Mucosa of rectum (tissue), 2 donors: ENCODE data around the gene PSG4.
"Not testable (repeated sequence)": the region's sequence is repeated elsewhere in the genome, so short reads cannot be mapped to it uniquely, and the experiment has no call there.

ENCODE experiments used
- H3K27ac ChIP-seq, 2 donors: one replicate each; pipeline ENCODE4 v1.7.0; 2013; ENCODE audit warnings: inconsistent platforms in 2 of 2, low read depth in 2 of 2, low read length in 2 of 2
- H3K27me3 ChIP-seq, 2 donors: one replicate each; pipeline ENCODE4 v1.7.0; 2013; ENCODE audit warnings: low read length in 2 of 2; ENCODE audit not compliant: control insufficient read depth in 2 of 2, insufficient read depth in 2 of 2
- H3K36me3 ChIP-seq, 2 donors: one replicate each; pipeline ENCODE4 v1.7.0; 2013; ENCODE audit warnings: low read length in 2 of 2; ENCODE audit not compliant: control insufficient read depth in 2 of 2, insufficient read depth in 2 of 2
- H3K4me1 ChIP-seq, 2 donors: one replicate each; pipeline ENCODE4 v1.7.0; 2013; ENCODE audit warnings: low read length in 2 of 2, mild to moderate bottlenecking in 1 of 2; ENCODE audit not compliant: control insufficient read depth in 2 of 2, insufficient read depth in 2 of 2
- H3K4me3 ChIP-seq, 2 donors: one replicate each; pipeline ENCODE4 v1.7.0; 2013; ENCODE audit warnings: low read length in 2 of 2
- H3K9ac ChIP-seq, 2 donors: one replicate each; pipeline ENCODE4 v1.7.0; 2013; ENCODE audit warnings: low read length in 2 of 2, low read depth in 1 of 2, mild to moderate bottlenecking in 1 of 2
- H3K9me3 ChIP-seq, 2 donors: one replicate each; pipeline ENCODE4 v1.7.0; 2013; ENCODE audit warnings: low read length in 2 of 2; ENCODE audit not compliant: control insufficient read depth in 2 of 2
- donor health status: healthy.
- donor health status: Normal muscosa, but diverticular disease.

The PSG4 gene

GRCh38 chr19:43226986-43227385 is 21.5 kb upstream of the PSG4 start:
- H3K4me3 ChIP-seq, H3K36me3 ChIP-seq, H3K27ac ChIP-seq, H3K4me1 ChIP-seq, H3K9me3 ChIP-seq, H3K27me3 ChIP-seq, H3K9ac ChIP-seq: not testable (repeated sequence)

- Histone ChIP-seq H3K27ac (no peak overlapping the region), H3K27me3 (no peaks in the 10 kb centered on the region), H3K9ac (no peak overlapping the region), H3K4me3 (no peak overlapping the region), H3K4me1 (no peaks in the 10 kb centered on the region), H3K36me3 (no peaks in the 10 kb centered on the region), H3K9me3 (peaks cover 3 to 6% of the 10 kb centered on the region in 2 donors)
These were observed 19.4 kb upstream of the PSG4 start for GRCh38 chr19:43224855-43225253.

- H3K27ac ChIP-seq, H3K4me1 ChIP-seq: not testable (repeated sequence)
These were observed 18.9 kb upstream of the PSG4 start for GRCh38 chr19:43224201-43224854.

GRCh38 chr19:43221891-43222290 is 16.5 kb upstream of the PSG4 start:
- H3K4me3 ChIP-seq, H3K9ac ChIP-seq, H3K4me1 ChIP-seq, H3K9me3 ChIP-seq, H3K27me3 ChIP-seq, H3K36me3 ChIP-seq, H3K27ac ChIP-seq: not testable (repeated sequence)

More at GRCh38 chr19:43224201-43224854, 18.9 kb upstream of the PSG4 start:
- not testable (repeated sequence) for H3K4me3 ChIP-seq, H3K36me3 ChIP-seq, H3K27me3 ChIP-seq, H3K9ac ChIP-seq, H3K9me3 ChIP-seq

- H3K4me1 ChIP-seq, H3K27ac ChIP-seq, H3K4me3 ChIP-seq, H3K9ac ChIP-seq, H3K27me3 ChIP-seq, H3K9me3 ChIP-seq, H3K36me3 ChIP-seq: not testable (repeated sequence)
These were observed 13.7 kb upstream of the PSG4 start for GRCh38 chr19:43219136-43219535.

- not testable (repeated sequence) for H3K27me3 ChIP-seq, H3K36me3 ChIP-seq, H3K27ac ChIP-seq, H3K9ac ChIP-seq, H3K9me3 ChIP-seq, H3K4me1 ChIP-seq, H3K4me3 ChIP-seq
These were observed 10.4 kb upstream of the PSG4 start for GRCh38 chr19:43215881-43216280.

- H3K36me3 ChIP-seq, result no peaks in the 10 kb centered on the region
- no peaks in the 10 kb centered on the region for H3K27me3 ChIP-seq
- no peak overlapping the region for H3K27ac ChIP-seq
- H3K4me3 ChIP-seq, result no peak overlapping the region
- H3K4me1 ChIP-seq, result no peaks in the 10 kb centered on the region
- no peaks in the 10 kb centered on the region for H3K9me3 ChIP-seq
- H3K9ac ChIP-seq, result no peak overlapping the region
These were observed 2.6 kb upstream of the PSG4 start for GRCh38 chr19:43207991-43208390.

GRCh38 chr19:43207174-43207573 is 1.7 kb upstream of the PSG4 start:
- H3K9me3 ChIP-seq, H3K36me3 ChIP-seq, H3K4me3 ChIP-seq, H3K27me3 ChIP-seq, H3K9ac ChIP-seq, H3K4me1 ChIP-seq, H3K27ac ChIP-seq: not testable (repeated sequence)

- H3K4me1 ChIP-seq, H3K27me3 ChIP-seq, H3K9me3 ChIP-seq, H3K9ac ChIP-seq, H3K36me3 ChIP-seq, H3K4me3 ChIP-seq, H3K27ac ChIP-seq: not testable (repeated sequence)
These were observed 1.8 kb downstream of the PSG4 start for GRCh38 chr19:43203611-43204010.

GRCh38 chr19:43201891-43202290 is 3.5 kb downstream of the PSG4 start:
- not testable (repeated sequence) for H3K4me3 ChIP-seq, H3K27me3 ChIP-seq, H3K4me1 ChIP-seq, H3K9me3 ChIP-seq, H3K9ac ChIP-seq, H3K27ac ChIP-seq, H3K36me3 ChIP-seq

GRCh38 chr19:43201337-43201801 is 4.1 kb downstream of the PSG4 start:
- H3K4me1 ChIP-seq, H3K9me3 ChIP-seq, H3K27ac ChIP-seq, H3K4me3 ChIP-seq, H3K27me3 ChIP-seq, H3K36me3 ChIP-seq, H3K9ac ChIP-seq: not testable (repeated sequence)
